KOPT-K1 (cell line): ENCODE data around the gene CACHD1.
"Not testable (repeated sequence)": the region's sequence is repeated elsewhere in the genome, so short reads cannot be mapped to it uniquely, and the experiment has no call there.

Source experiments
- H3K27ac ChIP-seq: fragments of 200-600 bp; sonication (generic); 2 replicates; pipeline ENCODE4 v1.5.1; 2016; ENCODE audit warnings: antibody characterized with exemption, mild to moderate bottlenecking, low read depth, low read length; ENCODE audit not compliant: poor library complexity, severe bottlenecking
- H3K36me3 ChIP-seq: fragments of 200-600 bp; sonication (generic); 2 replicates; pipeline ENCODE4 v1.5.1; 2017; ENCODE audit warnings: antibody characterized with exemption, mild to moderate bottlenecking, low read length, moderate library complexity; ENCODE audit not compliant: insufficient read depth
- H3K9me3 ChIP-seq: fragments of 200-600 bp; sonication (generic); 2 replicates; pipeline ENCODE4 v1.5.1; 2017; ENCODE audit warnings: antibody characterized with exemption, low read length, mild to moderate bottlenecking; ENCODE audit not compliant: insufficient read depth, poor library complexity, severe bottlenecking

The CACHD1 gene

GRCh38 chr1:64498325-64498724 lies 28.4 kb downstream of the CACHD1 start:
- no peaks in the 10 kb centered on the region for H3K36me3 ChIP-seq
- no peak overlapping the region for H3K27ac ChIP-seq
- H3K9me3 ChIP-seq = no peaks in the 10 kb centered on the region

- H3K36me3 ChIP-seq = no peaks in the 10 kb centered on the region
- no peaks in the 10 kb centered on the region for H3K9me3 ChIP-seq
- no peak overlapping the region for H3K27ac ChIP-seq
Observed at GRCh38 chr1:64499011-64499410, 29.1 kb downstream of the CACHD1 start.

- no peaks in the 10 kb centered on the region for H3K36me3 ChIP-seq
- H3K27ac ChIP-seq = no peak overlapping the region
- H3K9me3 ChIP-seq = no peaks in the 10 kb centered on the region
Observed at GRCh38 chr1:64499966-64500365, 30.0 kb downstream of the CACHD1 start.

GRCh38 chr1:64502083-64502482 lies 32.2 kb downstream of the CACHD1 start:
- Histone ChIP-seq H3K36me3 (no peaks in the 10 kb centered on the region), H3K27ac (no peak overlapping the region), H3K9me3 (no peaks in the 10 kb centered on the region)

GRCh38 chr1:64502931-64503330 lies 33.0 kb downstream of the CACHD1 start:
- Histone ChIP-seq H3K27ac (no peak overlapping the region), H3K9me3 (no peaks in the 10 kb centered on the region), H3K36me3 (no peaks in the 10 kb centered on the region)

GRCh38 chr1:64505232-64505943 lies 35.5 kb downstream of the CACHD1 start:
- Histone ChIP-seq H3K27ac (no peak overlapping the region), H3K9me3 (no peaks in the 10 kb centered on the region), H3K36me3 (no peaks in the 10 kb centered on the region)

GRCh38 chr1:64505944-64506655 lies 36.2 kb downstream of the CACHD1 start:
- Histone ChIP-seq H3K27ac (no peak overlapping the region), H3K9me3 (no peaks in the 10 kb centered on the region), H3K36me3 (no peaks in the 10 kb centered on the region)

- H3K9me3 ChIP-seq = no peaks in the 10 kb centered on the region
- no peak overlapping the region for H3K27ac ChIP-seq
- H3K36me3 ChIP-seq = no peaks in the 10 kb centered on the region
Observed at GRCh38 chr1:64508629-64509028, 38.7 kb downstream of the CACHD1 start.

- H3K27ac ChIP-seq = no peak overlapping the region
- no peaks in the 10 kb centered on the region for H3K9me3 ChIP-seq
- no peaks in the 10 kb centered on the region for H3K36me3 ChIP-seq
Observed at GRCh38 chr1:64511044-64511443, 41.1 kb downstream of the CACHD1 start.

- H3K9me3 ChIP-seq, H3K36me3 ChIP-seq: not testable (repeated sequence)
Observed at GRCh38 chr1:64512206-64512605, 42.3 kb downstream of the CACHD1 start.

GRCh38 chr1:64513545-64513944 lies 43.6 kb downstream of the CACHD1 start:
- no peaks in the 10 kb centered on the region for H3K36me3 ChIP-seq
- H3K9me3 ChIP-seq = no peaks in the 10 kb centered on the region
- H3K27ac ChIP-seq = no peak overlapping the region

More at GRCh38 chr1:64512206-64512605, 42.3 kb downstream of the CACHD1 start:
- not testable (repeated sequence) for H3K27ac ChIP-seq

GRCh38 chr1:64514197-64514765 lies 44.4 kb downstream of the CACHD1 start:
- Histone ChIP-seq H3K27ac (no peak overlapping the region), H3K36me3 (no peaks in the 10 kb centered on the region), H3K9me3 (no peaks in the 10 kb centered on the region)

GRCh38 chr1:64515427-64515826 lies 45.5 kb downstream of the CACHD1 start:
- Histone ChIP-seq H3K27ac (no peak overlapping the region), H3K9me3 (no peaks in the 10 kb centered on the region)

GRCh38 chr1:64516301-64516700 lies 46.4 kb downstream of the CACHD1 start:
- Histone ChIP-seq H3K36me3 (no peaks in the 10 kb centered on the region), H3K27ac (no peak overlapping the region), H3K9me3 (no peaks in the 10 kb centered on the region)

More at GRCh38 chr1:64515427-64515826, 45.5 kb downstream of the CACHD1 start:
- no peaks in the 10 kb centered on the region for H3K36me3 ChIP-seq

GRCh38 chr1:64516803-64517568 lies 47.1 kb downstream of the CACHD1 start:
- Histone ChIP-seq H3K36me3 (no peaks in the 10 kb centered on the region), H3K9me3 (no peaks in the 10 kb centered on the region), H3K27ac (no peak overlapping the region)
